DMS153 treated with DMSO at 0.1 percent for 48 hours (cell line): ENCODE data around the gene CLPTM1.
A peak's percentile ranks its signal among the peaks of the same experiment; 100 is the strongest.
"Not testable (repeated sequence)": the region's sequence is repeated elsewhere in the genome, so short reads cannot be mapped to it uniquely, and the experiment has no call there.

Source experiments
- DNase-seq: peaks from one replicate; lab custom pipeline; 2025; ENCODE audit not compliant: unreplicated experiment; lab: John Stamatoyannopoulos, UW

Gene CLPTM1

GRCh38 chr19:44954649-44955504 lies at the start of gene CLPTM1:
TSS of gene CLPTM1 (plus strand) at chr19:44955380. CDS start at chr19:44955396, 16 bp downstream.
- peak; percentile 96 for DNase-seq

GRCh38 chr19:44905437-44906160 lies 49.6 kb upstream of the CLPTM1 start, which contains the start of gene APOE:
TSS of gene APOE (plus strand) at chr19:44905796. CDS start at chr19:44906625, 829 bp downstream.
- DNase-seq, result no peak

GRCh38 chr19:44907613-44908012 lies 47.6 kb upstream of the CLPTM1 start:
- no peak for DNase-seq

- DNase-seq, result no peak
Observed at GRCh38 chr19:44908074-44908835, 46.9 kb upstream of the CLPTM1 start.

GRCh38 chr19:44908836-44909261 lies 46.3 kb upstream of the CLPTM1 start:
- no peak for DNase-seq

GRCh38 chr19:44909775-44910174 lies 45.4 kb upstream of the CLPTM1 start:
- DNase-seq, result no peak

- not testable (repeated sequence) for DNase-seq
Observed at GRCh38 chr19:44911896-44912295, 43.3 kb upstream of the CLPTM1 start.

GRCh38 chr19:44912854-44913253 lies 42.3 kb upstream of the CLPTM1 start:
- DNase-seq, result no peak

- not testable (repeated sequence) for DNase-seq
Observed at GRCh38 chr19:44913512-44914432, 41.4 kb upstream of the CLPTM1 start.

GRCh38 chr19:44914433-44915206 lies 40.6 kb upstream of the CLPTM1 start, which contains the start of gene APOC1:
TSS of gene APOC1 (plus strand) at chr19:44914608. CDS start at chr19:44914892, 284 bp downstream.
- peak; percentile 81 for DNase-seq

- no peak for DNase-seq
Observed at GRCh38 chr19:44924243-44924725, 30.9 kb upstream of the CLPTM1 start.

GRCh38 chr19:44925114-44925891 lies 29.9 kb upstream of the CLPTM1 start:
- no peak for DNase-seq

- DNase-seq, result not testable (repeated sequence)
Observed at GRCh38 chr19:44926245-44927077, 28.7 kb upstream of the CLPTM1 start.

GRCh38 chr19:44927746-44928145 lies 27.4 kb upstream of the CLPTM1 start:
- no peak for DNase-seq

- no peak for DNase-seq
Observed at GRCh38 chr19:44930088-44930487, 25.1 kb upstream of the CLPTM1 start.

- DNase-seq, result no peak
Observed at GRCh38 chr19:44931541-44931940, 23.6 kb upstream of the CLPTM1 start.

- no peak for DNase-seq
Observed at GRCh38 chr19:44939668-44940067, 15.5 kb upstream of the CLPTM1 start.
